HT-29 (cell line): Measurements from ENCODE around the gene GPSM3. TPM values are rescaled to one million over a fixed set of nuclear protein-coding genes. Genes with fewer than 3 reads are reported as not detected.
"Not testable (repeated sequence)": the region's sequence is repeated elsewhere in the genome, so short reads cannot be mapped to it uniquely, and the experiment has no call there.

Source experiments
- DNase-seq: peaks from one replicate; pipeline ENCODE4 v3.0.0-alpha.2; 2015; ENCODE audit warnings: low spot score
- total RNA-seq: library from RNA; depleted of rRNA; stranded (reverse); fragments of >200 nt; shearing (Covaris generic); gene quantifications from 2 replicates; pipeline ENCODE4 v1.2.3, GENCODE V29; 2014

The GPSM3 gene
- total RNA-seq, 1 experiment from 2014 or later: 4.7 TPM

DNA sequence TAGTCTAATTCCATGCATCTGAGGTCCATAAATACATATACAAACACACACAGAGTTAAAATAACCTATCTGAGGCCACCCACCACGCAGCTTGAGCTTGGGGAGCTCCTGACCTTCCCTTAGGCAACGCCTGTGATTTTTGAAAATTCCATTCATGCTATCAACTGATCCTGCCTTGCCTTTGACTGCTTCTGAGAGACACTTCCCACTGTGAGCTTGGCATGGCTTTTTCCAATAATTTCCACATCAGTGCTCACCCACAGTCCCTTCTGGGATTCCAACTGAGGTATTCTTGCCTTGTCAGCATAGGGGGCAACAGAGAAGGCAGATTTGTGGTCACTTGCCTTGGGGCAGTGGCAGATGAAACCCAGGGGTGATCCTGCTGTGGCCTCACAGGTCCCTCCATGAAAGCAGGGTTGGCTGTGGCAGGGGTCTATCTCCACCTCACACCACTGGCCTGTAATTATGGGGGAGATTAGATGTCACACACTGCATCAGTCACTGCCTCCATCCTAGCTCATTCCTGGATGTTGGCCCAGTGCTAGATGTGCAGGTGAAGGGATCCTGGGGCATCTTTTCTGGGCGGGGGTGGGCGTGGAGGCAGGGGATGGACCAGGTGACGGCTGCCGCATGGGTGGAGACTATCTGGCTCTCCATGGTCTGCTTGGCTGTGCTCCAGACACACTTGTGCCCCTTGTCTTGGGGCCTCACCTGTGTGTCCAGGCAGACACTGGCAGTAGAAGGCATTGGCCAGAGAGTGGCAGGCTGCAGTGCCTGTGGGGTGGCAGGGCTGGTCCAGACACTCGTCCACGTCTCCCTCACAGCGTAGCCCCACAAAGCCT is 11.2 kb upstream of the GPSM3 start:
- no peak for DNase-seq

DNA sequence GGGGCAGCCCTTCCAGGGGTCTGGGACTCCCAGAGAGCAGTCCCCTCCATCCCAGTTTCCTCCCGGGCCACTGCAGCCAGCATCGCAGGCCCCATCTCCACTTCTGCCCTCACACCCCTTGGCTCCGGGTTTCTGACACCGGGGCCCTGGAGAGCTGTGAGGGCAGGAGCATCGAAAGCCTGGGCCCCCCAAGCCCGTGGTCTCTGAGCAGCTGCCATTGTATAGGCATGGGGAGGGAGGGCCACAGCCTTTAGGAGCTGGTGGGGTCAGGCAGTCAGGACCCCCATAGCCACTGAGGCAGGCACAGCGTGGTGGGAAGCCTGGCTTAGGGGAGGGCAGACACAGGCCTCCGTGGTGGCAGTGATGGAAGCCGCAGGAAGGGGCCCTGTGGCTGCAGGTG is 9.7 kb upstream of the GPSM3 start:
- no peak for DNase-seq

- no peak for DNase-seq
Observed at GRCh38 chr6:32200711-32201475, 8.4 kb upstream of the GPSM3 start.

GRCh38 chr6:32198866-32199265 is 6.4 kb upstream of the GPSM3 start:
- DNase-seq: no peak

GRCh38 chr6:32198345-32198696 is 5.9 kb upstream of the GPSM3 start:
- no peak for DNase-seq

DNA sequence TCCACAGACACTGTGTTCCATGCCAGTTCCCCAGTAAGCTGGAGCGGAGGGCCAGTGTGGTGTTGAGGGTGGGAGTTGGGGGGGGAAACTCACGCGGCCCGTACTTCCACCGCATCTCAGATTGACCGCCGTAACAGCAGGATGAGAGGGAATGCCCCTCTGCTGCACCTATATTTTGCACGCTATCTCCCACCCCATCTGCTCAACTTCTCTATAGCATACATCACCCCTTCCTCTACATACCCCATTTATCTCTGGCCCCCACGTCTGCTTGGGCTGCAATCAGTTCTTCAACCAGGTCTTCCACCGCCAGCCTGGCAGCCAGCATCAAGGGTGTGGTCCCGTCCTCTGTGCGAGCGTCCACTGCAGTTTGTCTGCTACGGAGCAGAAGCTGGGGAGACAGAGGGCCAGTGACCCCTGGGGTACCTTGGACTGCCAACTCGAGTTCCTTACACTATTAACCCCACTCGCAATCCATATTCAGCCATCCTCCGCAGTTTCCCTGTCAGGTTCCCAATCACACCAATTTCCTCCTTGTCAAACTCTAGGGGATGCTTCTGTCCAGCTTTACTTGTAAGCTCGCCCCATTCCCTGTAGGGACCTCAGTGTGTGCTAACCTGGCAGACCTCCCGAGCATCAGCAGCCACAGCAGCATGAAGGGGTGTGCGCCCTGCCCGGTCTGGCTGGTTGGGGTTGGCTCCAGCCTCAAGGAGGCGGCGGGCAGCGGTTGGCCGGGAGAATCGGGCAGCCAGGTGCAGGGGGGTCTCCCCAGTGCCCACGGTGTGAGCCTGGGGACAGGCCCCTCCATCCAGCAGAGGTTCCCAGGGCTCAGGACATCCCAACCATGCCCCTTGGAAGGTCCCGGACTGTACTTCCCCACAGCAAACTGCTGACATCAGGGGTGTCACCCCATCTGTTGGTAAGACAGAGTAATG is 4.5 kb upstream of the GPSM3 start:
- peak; percentile 19 for DNase-seq

DNA sequence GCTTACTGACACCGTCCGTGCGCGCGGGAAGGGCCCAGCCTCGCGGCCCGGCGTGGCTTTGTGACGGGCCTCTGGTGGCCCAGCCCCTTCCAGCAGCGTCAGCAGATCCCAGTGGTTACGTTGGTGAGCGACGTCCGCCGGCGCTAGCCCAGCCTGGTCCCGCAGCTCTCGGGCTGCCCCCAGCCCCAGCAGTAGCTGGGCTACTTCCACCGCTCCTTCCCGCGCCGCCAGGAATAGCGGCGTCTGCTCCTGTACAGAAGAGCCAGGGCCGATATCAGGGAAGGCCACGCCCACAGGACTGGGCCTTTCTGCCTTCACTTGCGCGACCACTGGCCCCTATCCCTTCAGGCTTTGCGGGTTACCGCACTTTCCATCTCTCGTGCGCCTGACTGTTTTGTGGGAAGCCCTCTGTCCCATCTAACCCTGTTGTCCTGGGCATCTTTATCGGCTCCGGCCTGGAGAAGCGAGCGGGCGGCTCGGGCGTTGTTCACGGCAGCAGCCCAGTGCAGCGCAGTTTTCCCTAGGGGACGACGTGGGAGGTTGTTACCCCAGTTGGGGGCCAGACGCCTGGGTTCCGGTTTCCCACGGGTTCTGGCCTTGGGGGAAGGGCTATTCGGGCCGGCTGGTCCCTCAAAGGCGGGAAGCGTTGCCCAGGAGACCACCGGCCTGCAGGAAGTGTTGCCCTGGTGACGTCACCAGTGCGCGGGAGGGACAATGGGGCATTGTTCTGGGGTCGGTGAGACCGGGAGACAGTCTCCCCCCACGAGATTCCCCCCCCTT is 3.6 kb upstream of the GPSM3 start:
- peak; percentile 86 for DNase-seq

GRCh38 chr6:32195652-32195901 is 3.1 kb upstream of the GPSM3 start:
- DNase-seq: peak; percentile 99

GRCh38 chr6:32194825-32195651 is 2.6 kb upstream of the GPSM3 start:
- DNase-seq: peak; percentile 64

- no peak for DNase-seq
Observed at GRCh38 chr6:32194388-32194787, 1.9 kb upstream of the GPSM3 start.

GRCh38 chr6:32193096-32193495 is 653 bp upstream of the GPSM3 start:
- not testable (repeated sequence) for DNase-seq

DNA sequence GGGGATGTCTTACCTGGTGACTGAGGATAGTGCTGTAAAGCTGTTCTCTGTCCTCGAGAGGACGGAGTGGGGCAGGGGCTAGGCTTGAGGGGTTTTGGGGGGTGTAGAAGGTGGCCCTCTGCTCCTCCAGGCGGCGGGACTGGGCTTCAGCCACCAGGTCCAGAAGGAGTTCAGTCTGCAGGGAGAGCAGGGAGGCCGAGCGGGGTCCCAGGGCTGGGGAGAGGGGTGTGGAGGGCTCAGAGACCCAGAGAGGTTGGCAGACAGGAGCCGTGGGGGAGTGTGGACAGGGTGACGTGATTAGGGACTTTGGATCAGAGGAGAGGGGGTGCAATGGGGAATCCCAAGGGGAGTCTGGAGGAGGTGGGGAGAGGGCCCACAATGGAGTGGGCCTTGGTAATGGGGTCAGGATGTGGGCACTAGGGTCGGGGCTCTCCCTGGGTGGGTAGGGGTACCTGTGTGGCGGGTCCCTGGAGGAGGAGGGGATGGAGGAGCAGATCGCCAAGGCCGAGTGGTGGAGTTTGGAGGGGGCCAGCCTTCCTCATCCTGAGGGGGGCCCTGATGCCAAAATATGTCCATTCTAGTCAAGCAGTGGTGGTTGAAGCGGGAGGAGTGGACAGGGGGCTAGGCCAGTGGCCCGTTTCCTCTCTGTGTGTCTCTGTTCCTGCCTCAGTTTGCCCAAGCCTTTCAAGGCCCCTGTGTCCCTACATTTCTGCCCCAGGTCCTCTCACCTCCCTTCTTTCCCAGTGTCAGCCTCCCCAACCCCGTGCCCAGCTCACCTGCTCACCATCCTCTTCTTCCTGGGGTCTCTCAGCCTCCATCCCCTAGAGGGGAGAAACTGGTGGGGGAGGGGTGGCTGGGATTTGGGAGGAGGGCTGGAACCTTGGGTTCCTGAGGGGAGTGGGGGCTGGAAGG is 491 bp downstream of the GPSM3 start:
- DNase-seq: no peak

DNA sequence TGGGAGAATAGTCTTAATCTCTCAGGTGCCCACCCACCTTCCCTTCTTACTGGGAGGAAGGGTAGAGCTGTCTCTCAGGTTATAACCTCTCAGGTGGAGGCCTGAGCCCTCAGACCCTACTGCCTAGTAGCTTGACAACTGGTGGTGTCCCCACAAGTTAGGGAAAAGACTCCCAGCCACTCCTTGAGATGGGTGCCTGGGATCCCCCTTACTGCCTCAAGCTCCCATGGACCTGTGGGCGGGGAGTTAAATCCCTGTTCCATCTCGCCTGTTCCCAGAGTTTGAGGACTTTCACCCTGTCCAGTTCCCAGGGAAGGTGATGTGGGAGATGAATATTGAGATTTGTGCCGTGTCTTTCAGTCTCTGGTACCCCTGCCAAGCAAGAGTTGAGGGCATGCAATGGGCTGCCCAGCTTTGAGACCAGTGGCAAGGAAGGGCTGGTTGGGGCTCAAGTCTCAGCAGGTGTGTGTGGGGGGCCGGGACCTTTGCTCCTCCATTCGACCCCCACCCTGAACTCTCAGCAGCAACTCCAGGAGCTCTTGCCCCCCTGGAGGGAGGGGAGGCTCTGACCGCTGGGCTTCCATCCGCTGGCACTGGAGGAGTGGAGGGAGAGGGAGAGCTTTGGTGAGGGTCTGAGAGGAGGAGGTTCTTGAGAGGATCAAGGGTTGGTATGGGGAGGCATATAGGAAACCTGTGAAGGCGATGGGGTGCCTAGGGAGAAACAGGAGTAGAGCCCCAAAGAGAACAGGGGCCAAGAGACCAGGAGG is 1.3 kb downstream of the GPSM3 start:
- DNase-seq: no peak

DNA sequence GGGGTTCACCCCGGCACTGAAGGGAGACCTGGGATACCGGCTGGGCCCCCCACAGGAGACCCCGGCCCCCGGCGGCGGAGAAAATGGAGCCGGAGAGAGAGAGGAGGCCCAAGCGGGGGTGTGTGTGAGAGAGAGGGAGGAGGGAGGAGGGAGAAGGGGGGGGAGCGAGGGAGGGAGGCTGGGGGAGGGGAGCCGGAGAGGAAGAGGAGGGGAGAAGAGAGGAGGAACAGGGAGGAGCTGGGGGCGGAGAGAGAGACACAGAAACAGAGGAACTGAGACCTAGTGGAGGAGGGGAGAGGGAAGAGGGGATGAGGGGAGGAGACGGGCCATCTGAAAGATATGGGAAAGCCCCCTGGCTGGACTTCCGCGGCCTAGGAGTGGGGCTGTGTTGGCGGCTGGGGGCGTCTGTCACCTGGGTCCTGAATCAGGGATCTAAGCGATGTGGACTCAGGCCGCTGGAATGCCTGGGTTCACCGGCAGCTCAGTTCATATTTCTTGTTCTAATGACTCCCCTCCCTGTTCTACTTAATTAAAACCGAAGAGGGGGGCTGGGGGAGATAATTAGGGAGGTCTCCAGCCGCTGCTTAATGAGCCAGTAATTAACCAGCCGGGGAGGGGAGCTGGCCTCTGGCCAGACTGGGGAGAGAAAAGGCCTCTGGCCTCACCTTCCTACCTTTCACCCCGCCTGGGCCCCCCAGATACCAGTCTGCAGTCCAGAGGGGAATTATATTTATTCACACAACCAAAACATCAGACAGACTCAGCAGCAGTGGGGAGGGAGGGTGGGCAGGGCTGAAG is 2.2 kb downstream of the GPSM3 start, which contains the start of gene PBX2:
Gene PBX2, minus strand, starts transcription at position 149 of the 798 bp plus-strand sequence. CDS start 287 bp downstream, outside the sequence.
- peak; percentile 73 for DNase-seq

GRCh38 chr6:32189742-32190053 is 2.7 kb downstream of the GPSM3 start:
- DNase-seq: no peak

GRCh38 chr6:32189069-32189741 is 3.2 kb downstream of the GPSM3 start:
- no peak for DNase-seq

DNA sequence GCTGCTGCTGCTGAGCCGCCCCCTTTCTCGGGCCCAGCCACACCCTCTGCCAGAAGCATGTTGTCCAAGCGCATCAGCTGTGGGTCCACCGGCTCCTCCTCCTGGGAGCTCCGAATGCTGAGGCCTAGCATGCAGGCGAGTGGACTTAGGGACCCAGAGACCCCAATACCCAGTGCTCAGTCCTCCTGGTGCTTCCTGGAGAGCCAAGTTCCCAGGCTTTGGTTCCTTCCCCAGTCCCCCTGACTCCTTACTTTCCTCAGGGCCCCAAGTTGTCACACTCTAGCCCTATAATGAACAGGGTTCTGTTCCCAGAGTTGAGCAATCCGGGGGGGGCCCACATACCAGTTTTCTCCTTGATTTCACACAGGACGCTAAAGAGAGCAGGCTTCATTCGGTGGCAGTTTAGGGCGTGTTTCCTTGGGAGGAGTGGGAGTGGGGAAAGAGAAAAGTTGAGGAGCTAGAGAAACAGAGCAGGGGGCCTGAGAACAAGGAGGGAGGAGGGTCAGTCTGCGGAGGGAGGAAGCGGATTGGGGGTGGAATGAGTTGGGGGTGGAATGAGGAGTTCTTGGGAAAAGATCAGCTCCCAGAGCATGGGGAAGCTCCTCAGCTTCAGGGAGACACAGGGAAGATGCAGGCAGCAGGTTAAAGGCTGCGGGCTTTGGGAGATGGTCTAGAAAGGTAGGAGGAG is 3.9 kb downstream of the GPSM3 start:
- DNase-seq: no peak
